Measurements from ENCODE around the gene MYH13.
"Not testable (repeated sequence)": the region's sequence is repeated elsewhere in the genome, so short reads cannot be mapped to it uniquely, and the experiment has no call there.

MYH13 gene

DNA sequence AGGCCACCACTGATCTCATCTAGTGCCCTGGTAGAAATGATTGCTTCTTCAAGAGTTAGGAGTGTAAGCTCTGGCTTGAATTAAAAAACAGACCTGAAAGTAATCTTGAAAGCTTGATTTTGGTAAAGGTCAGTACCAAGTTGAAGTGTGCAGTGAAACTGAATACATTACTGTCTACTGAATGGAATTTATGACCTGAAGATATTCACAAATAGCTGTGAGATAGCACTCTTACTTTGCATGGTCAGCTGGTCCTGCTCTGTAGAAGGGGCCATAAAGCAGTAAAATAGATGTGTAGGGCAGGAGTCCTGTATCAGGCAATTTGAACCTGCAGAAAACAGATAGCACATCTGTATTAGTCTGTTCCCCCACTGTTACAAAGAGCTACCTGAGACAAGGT lies 78.6 kb downstream of the MYH13 start:
- H3K27ac ChIP-seq, result no peak overlapping the region
- no peaks in the 10 kb centered on the region for H3K27me3 ChIP-seq (ENCODE audit: control insufficient read depth, insufficient read depth, low read length)
- H3K4me3 ChIP-seq (ENCODE audit: low read depth, low read length), result no peak overlapping the region
- H2AFZ ChIP-seq, result no peak overlapping the region
- no peaks in the 10 kb centered on the region for H3K79me2 ChIP-seq
- H3K36me3 ChIP-seq (ENCODE audit: control insufficient read depth, insufficient read depth, low read length), result no peaks in the 10 kb centered on the region
- TF ChIP-seq, protein P1, sequence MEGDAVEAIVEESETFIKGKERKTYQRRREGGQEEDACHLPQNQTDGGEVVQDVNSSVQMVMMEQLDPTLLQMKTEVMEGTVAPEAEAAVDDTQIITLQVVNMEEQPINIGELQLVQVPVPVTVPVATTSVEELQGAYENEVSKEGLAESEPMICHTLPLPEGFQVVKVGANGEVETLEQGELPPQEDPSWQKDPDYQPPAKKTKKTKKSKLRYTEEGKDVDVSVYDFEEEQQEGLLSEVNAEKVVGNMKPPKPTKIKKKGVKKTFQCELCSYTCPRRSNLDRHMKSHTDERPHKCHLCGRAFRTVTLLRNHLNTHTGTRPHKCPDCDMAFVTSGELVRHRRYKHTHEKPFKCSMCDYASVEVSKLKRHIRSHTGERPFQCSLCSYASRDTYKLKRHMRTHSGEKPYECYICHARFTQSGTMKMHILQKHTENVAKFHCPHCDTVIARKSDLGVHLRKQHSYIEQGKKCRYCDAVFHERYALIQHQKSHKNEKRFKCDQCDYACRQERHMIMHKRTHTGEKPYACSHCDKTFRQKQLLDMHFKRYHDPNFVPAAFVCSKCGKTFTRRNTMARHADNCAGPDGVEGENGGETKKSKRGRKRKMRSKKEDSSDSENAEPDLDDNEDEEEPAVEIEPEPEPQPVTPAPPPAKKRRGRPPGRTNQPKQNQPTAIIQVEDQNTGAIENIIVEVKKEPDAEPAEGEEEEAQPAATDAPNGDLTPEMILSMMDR (IDR thresholded peaks at IDR 0.05), result no peak
- H3K4me2 ChIP-seq (ENCODE audit: low read length), result no peak overlapping the region
- no peaks in the 10 kb centered on the region for H3K9me3 ChIP-seq (ENCODE audit: control insufficient read depth, low read length)
- H3K4me1 ChIP-seq, result no peaks in the 10 kb centered on the region
- H3K9ac ChIP-seq, result no peak overlapping the region

GRCh38 chr17:10292057-10292937 lies 80.5 kb downstream of the MYH13 start:
- Histone ChIP-seq H2AFZ (no peak overlapping the region), H3K79me2 (no peaks in the 10 kb centered on the region), H3K27me3 (ENCODE audit: control insufficient read depth, insufficient read depth, low read length) (no peaks in the 10 kb centered on the region), H3K27ac (no peak overlapping the region), H3K9ac (no peak overlapping the region), H3K36me3 (ENCODE audit: control insufficient read depth, insufficient read depth, low read length) (no peaks in the 10 kb centered on the region), H3K4me3 (ENCODE audit: low read depth, low read length) (no peak overlapping the region), H3K4me2 (ENCODE audit: low read length) (no peak overlapping the region), H3K4me1 (no peaks in the 10 kb centered on the region), H3K9me3 (ENCODE audit: control insufficient read depth, low read length) (no peaks in the 10 kb centered on the region)
- TF ChIP-seq, protein P1 (IDR thresholded peaks at IDR 0.05), result no peak

DNA sequence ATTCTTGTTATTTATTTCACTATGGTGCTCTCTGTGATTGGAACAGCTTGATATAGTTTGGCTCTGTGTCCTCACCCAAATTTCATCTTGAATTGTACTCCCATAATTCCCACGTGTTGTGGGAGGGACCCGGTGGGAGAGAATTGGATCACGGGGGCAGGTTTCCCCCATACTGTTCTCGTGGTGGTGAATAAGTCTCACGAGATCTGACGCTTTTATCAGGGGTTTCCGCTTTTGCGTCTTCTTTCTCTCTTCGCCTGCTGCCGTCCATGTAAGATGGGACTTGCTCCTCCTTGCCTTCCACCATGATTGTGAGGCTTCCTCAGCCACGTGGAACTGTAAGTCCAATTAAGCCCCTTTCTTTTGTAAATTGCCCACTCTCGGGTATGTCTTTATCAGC lies 81.2 kb downstream of the MYH13 start:
- H3K9me3 ChIP-seq (ENCODE audit: control insufficient read depth, low read length); H2AFZ ChIP-seq; H3K27ac ChIP-seq; H3K27me3 ChIP-seq (ENCODE audit: control insufficient read depth, insufficient read depth, low read length); H3K4me3 ChIP-seq (ENCODE audit: low read depth, low read length); H3K4me2 ChIP-seq (ENCODE audit: low read length); H3K79me2 ChIP-seq; H3K9ac ChIP-seq; H3K36me3 ChIP-seq (ENCODE audit: control insufficient read depth, insufficient read depth, low read length); H3K4me1 ChIP-seq: not testable (repeated sequence)

- H3K9me3 ChIP-seq (ENCODE audit: control insufficient read depth, low read length), result no peaks in the 10 kb centered on the region
- no peaks in the 10 kb centered on the region for H3K4me1 ChIP-seq
- no peak overlapping the region for H3K9ac ChIP-seq
- H3K4me3 ChIP-seq (ENCODE audit: low read depth, low read length), result no peak overlapping the region
- no peaks in the 10 kb centered on the region for H3K27me3 ChIP-seq (ENCODE audit: control insufficient read depth, insufficient read depth, low read length)
- no peaks in the 10 kb centered on the region for H3K36me3 ChIP-seq (ENCODE audit: control insufficient read depth, insufficient read depth, low read length)
- H2AFZ ChIP-seq, result no peak overlapping the region
- TF ChIP-seq, protein P1 (IDR thresholded peaks at IDR 0.05), result no peak
- H3K27ac ChIP-seq, result no peak overlapping the region
- no peaks in the 10 kb centered on the region for H3K79me2 ChIP-seq
- no peak overlapping the region for H3K4me2 ChIP-seq (ENCODE audit: low read length)
Observed at GRCh38 chr17:10290041-10290440, 82.8 kb downstream of the MYH13 start.

DNA sequence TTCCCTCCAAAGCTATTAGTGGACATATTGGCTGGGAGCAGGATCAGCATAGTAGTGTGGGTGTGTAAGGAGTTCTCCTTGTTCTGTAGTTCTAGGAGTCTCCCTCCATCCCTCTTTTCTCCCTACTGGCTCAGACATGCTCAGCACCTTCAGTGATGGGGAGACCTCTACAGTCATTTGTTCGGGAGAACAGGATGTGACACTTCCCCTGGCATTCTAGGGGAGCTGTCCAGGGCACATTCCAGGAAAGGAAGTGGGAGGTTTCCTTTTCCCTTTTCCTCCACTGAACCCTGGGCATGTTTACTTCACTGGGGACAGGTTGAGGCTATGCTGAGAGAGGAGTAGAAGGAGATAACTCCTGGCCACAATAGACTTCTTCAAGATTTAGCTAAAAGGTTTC lies 86.5 kb downstream of the MYH13 start:
- Histone ChIP-seq H3K4me1 (no peaks in the 10 kb centered on the region), H3K4me3 (ENCODE audit: low read depth, low read length) (no peak overlapping the region), H3K79me2 (no peaks in the 10 kb centered on the region), H3K9me3 (ENCODE audit: control insufficient read depth, low read length) (no peaks in the 10 kb centered on the region), H3K27me3 (ENCODE audit: control insufficient read depth, insufficient read depth, low read length) (no peaks in the 10 kb centered on the region), H3K27ac (no peak overlapping the region), H3K4me2 (ENCODE audit: low read length) (no peak overlapping the region), H2AFZ (no peak overlapping the region), H3K36me3 (ENCODE audit: control insufficient read depth, insufficient read depth, low read length) (no peaks in the 10 kb centered on the region), H3K9ac (no peak overlapping the region)
- TF ChIP-seq, protein P1 (IDR thresholded peaks at IDR 0.05), result no peak
